Left lung (tissue), 10 donors: ENCODE data around the gene BRI3. TPM values are rescaled to one million over a fixed set of nuclear protein-coding genes. Genes with fewer than 3 reads are reported as not detected.

Experiments
- ATAC-seq: fragments of 200-7000 bp; cut with Tn5 transposase; one replicate; pipeline ENCODE4 v1.9.1; 2020; ENCODE audit warnings: moderate library complexity
- DNase-seq, 4 donors: peaks; one replicate each; pipeline ENCODE4 v3.0.0-alpha.2; 2013 to 2020
- H3K27ac ChIP-seq, 2 donors: fragments of 200-600 bp; sonication (generic) in 1 of 2; one replicate each; pipeline versions ENCODE4 v1.5.0 to v1.8.0; 2020 to 2021
- H3K27me3 ChIP-seq, 2 donors: fragments of 200-600 bp; sonication (generic) in 1 of 2; one replicate each; pipeline versions ENCODE4 v1.5.0 to v1.8.0; 2020 to 2021
- H3K36me3 ChIP-seq, 2 donors: fragments of 200-600 bp; sonication (generic) in 1 of 2; one replicate each; pipeline versions ENCODE4 v1.5.0 to v1.8.0; 2020 to 2021
- H3K4me1 ChIP-seq, 2 donors: fragments of 200-600 bp; one replicate each; pipeline ENCODE4 v1.8.0; 2021
- H3K4me3 ChIP-seq, 2 donors: fragments of 200-600 bp; sonication (generic) in 1 of 2; one replicate each; pipeline versions ENCODE4 v1.5.0 to v1.8.0; 2020 to 2021; ENCODE audit warnings: mild to moderate bottlenecking in 1 of 2
- H3K9me3 ChIP-seq, 2 donors: fragments of 200-600 bp; sonication (generic) in 1 of 2; one replicate each; pipeline versions ENCODE4 v1.5.0 to v1.8.0; 2020 to 2021
- CTCF ChIP-seq, 2 donors: fragments of 200-600 bp; sonication (generic) in 1 of 2; IDR thresholded peaks; one replicate each; pipeline versions ENCODE4 v1.5.0 to v1.8.0; 2021; ENCODE audit warnings: antibody characterized with exemption in 2 of 2
- intact Hi-C, 2 donors: fragments of 100-400 bp; cut with DNase I; formaldehyde crosslinking; loops; one replicate each; pipeline versions ENCODE4 v1.11.2 to v1.14.2; 2022
- polyA plus RNA-seq, 6 donors: library from polyadenylated mRNA; unstranded; fragments of 120-200 nt; gene quantifications; one replicate each; pipeline ENCODE4 v1.2.1, GENCODE V29; 2013; ENCODE audit not compliant: insufficient read length in 6 of 6
- total RNA-seq, 2 donors: library from RNA; stranded (reverse); fragmentation: NEBNext Ultra II Directional; extraction: Animal tissue kit (Norgen Biotek cat#: 25700); gene quantifications; one replicate each; pipeline ENCODE4 v1.2.1, GENCODE V29; 2021
- donor health status: DM: no; HTN: yes; CAD: no.
- donor health status: DM: no; HTN: no; CAD: no.

BRI3 gene
- total and polyA plus RNA-seq, 8 donors: 86.1 to 505 (median 106) TPM

GRCh38 chr7:98296833-98297232 lies 15.3 kb downstream of the BRI3 start:
- ATAC-seq (no peak), DNase-seq (peak in 1 of 4 donors; percentile 77)
- no peak for TF ChIP-seq CTCF (IDR thresholded peaks at IDR 0.05)
- no peaks in the 10 kb centered on the region for H3K27me3 ChIP-seq
- no peak overlapping the region for H3K4me3 ChIP-seq
- H3K9me3 ChIP-seq: no peaks in the 10 kb centered on the region
- H3K4me1 ChIP-seq: peaks cover 0 to 7% of the 10 kb centered on the region in 2 donors
- intact Hi-C loops: loop anchor here in 1 of 2 donors (10.0 kb wide), 1 partner anchor 108 kb away; the partner anchor contains the start of gene BAIAP2L1
- peaks cover 0 to 76% of the 10 kb centered on the region in 2 donors for H3K36me3 ChIP-seq
- H3K27ac ChIP-seq: no peak overlapping the region

DNA sequence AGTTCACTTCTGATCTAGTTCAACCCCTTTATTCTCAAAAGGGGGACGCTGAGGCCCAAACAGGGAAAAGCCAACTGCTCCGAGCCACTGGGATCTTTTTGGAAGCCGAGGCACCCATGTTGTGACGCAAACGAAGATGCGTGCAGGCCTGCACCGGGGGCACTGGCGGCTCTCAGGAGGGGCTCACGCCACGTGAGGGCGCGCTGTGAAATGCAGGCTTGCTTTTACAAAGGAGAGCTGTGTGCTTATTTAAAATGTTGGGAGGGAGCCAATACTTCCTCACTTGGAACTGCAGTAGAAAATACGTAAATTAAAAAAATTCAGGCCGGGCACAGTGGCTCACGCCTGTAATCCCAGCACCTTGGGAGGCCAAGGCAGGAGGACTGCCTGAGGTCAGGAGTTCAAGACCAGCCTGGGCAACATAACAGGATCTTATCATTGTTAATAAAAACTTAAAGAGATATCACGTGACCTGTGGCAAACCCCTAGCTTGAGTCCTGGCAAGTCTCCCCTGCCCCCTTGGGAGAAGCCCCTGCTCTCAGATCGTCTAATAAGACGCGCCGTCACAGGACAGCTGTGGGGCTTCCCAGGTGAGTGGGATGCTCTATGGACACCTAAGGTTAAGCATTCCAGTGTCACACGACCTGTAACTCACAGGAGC lies 16.3 kb downstream of the BRI3 start:
- TF ChIP-seq CTCF (IDR thresholded peaks at IDR 0.05): no peak
- DNase-seq: peak in 1 of 4 donors; percentile 66
- Histone ChIP-seq H3K27me3 (no peaks in the 10 kb centered on the region), H3K4me1 (peaks cover 0 to 7% of the 10 kb centered on the region in 2 donors), H3K9me3 (no peaks in the 10 kb centered on the region), H3K4me3 (no peak overlapping the region), H3K36me3 (peaks cover 0 to 72% of the 10 kb centered on the region in 2 donors), H3K27ac (no peak overlapping the region)
- intact Hi-C loops: loop anchor here in 1 of 2 donors (10.0 kb wide), 1 partner anchor 107 kb away; the partner anchor contains the start of gene BAIAP2L1
- no peak for ATAC-seq

GRCh38 chr7:98300595-98301372 lies 19.3 kb downstream of the BRI3 start:
- ATAC-seq: no peak
- Histone ChIP-seq H3K9me3 (no peaks in the 10 kb centered on the region), H3K4me3 (no peak overlapping the region), H3K27me3 (no peaks in the 10 kb centered on the region), H3K27ac (no peak overlapping the region), H3K36me3 (peaks cover 0 to 60% of the 10 kb centered on the region in 2 donors), H3K4me1 (no peaks in the 10 kb centered on the region)
- no peak for TF ChIP-seq CTCF (IDR thresholded peaks at IDR 0.05)
- no peak for DNase-seq
- intact Hi-C loops: no loop called here

- H3K36me3 ChIP-seq: peaks cover 0 to 60% of the 10 kb centered on the region in 2 donors
- H3K4me1 ChIP-seq: no peaks in the 10 kb centered on the region
- H3K9me3 ChIP-seq: no peaks in the 10 kb centered on the region
- no peaks in the 10 kb centered on the region for H3K27me3 ChIP-seq
- no peak for TF ChIP-seq CTCF (IDR thresholded peaks at IDR 0.05)
- DNase-seq (no peak), ATAC-seq (no peak)
- no peak overlapping the region for H3K27ac ChIP-seq
- H3K4me3 ChIP-seq: no peak overlapping the region
- intact Hi-C loops: no loop called here
Measured at GRCh38 chr7:98301693-98302470, 20.4 kb downstream of the BRI3 start.
